HG03135 (cell line): ENCODE results near the gene MAP3K14.
"Not testable (repeated sequence)": the region's sequence is repeated elsewhere in the genome, so short reads cannot be mapped to it uniquely, and the experiment has no call there.

Experiments used
- ATAC-seq: cut with Tn5 transposase; IDR thresholded peaks from one replicate; pipeline ENCODE4 v1.9.1; 2021; ENCODE audit warnings: mild to moderate bottlenecking, moderate library complexity; ENCODE audit not compliant: unreplicated experiment

Gene MAP3K14

GRCh38 chr17:45302220-45302619 is 14.6 kb downstream of the MAP3K14 start:
- not testable (repeated sequence) for ATAC-seq

- ATAC-seq, result no peak
Observed at GRCh38 chr17:45301674-45302073, 15.1 kb downstream of the MAP3K14 start.

- no peak for ATAC-seq
Observed at GRCh38 chr17:45300060-45300751, 16.6 kb downstream of the MAP3K14 start.

GRCh38 chr17:45299361-45299760 is 17.5 kb downstream of the MAP3K14 start:
- ATAC-seq, result no peak

GRCh38 chr17:45298546-45299285 is 18.1 kb downstream of the MAP3K14 start:
- no peak for ATAC-seq

- ATAC-seq, result no peak
Observed at GRCh38 chr17:45296833-45297124, 20.0 kb downstream of the MAP3K14 start.

GRCh38 chr17:45296003-45296832 is 20.6 kb downstream of the MAP3K14 start:
- no peak for ATAC-seq

- ATAC-seq, result no peak
Observed at GRCh38 chr17:45294506-45294905, 22.3 kb downstream of the MAP3K14 start.

- ATAC-seq, result no peak
Observed at GRCh38 chr17:45293413-45294211, 23.2 kb downstream of the MAP3K14 start.

- no peak for ATAC-seq
Observed at GRCh38 chr17:45292696-45293412, 24.0 kb downstream of the MAP3K14 start.

- no peak for ATAC-seq
Observed at GRCh38 chr17:45291171-45291805, 25.5 kb downstream of the MAP3K14 start.

GRCh38 chr17:45290269-45290765 is 26.5 kb downstream of the MAP3K14 start:
- no peak for ATAC-seq

GRCh38 chr17:45289301-45290268 is 27.2 kb downstream of the MAP3K14 start:
- no peak for ATAC-seq

GRCh38 chr17:45288825-45289224 is 28.0 kb downstream of the MAP3K14 start:
- no peak for ATAC-seq

GRCh38 chr17:45287526-45288500 is 29.0 kb downstream of the MAP3K14 start:
- no peak for ATAC-seq

GRCh38 chr17:45286286-45286685 is 30.5 kb downstream of the MAP3K14 start:
- no peak for ATAC-seq
